ENCODE measurements around the gene OIP5. TPM values are rescaled to one million over a fixed set of nuclear protein-coding genes. Genes with fewer than 3 reads are reported as not detected.

OIP5 gene
- total and polyA plus RNA-seq, 2 of the 4 experiments (the other 2 are of a cell fraction), result 4.1 to 5.5 TPM

GRCh38 chr15:41331833-41332193 lies 578 bp downstream of the OIP5 start:
- Histone ChIP-seq H3K23ac (ENCODE audit: low read depth, low read length) (peak overlapping the region; percentile 77; the same call in 1 of the 2 replicates), H2AK9ac (replicated peaks; ENCODE audit: low read depth, low read length, poor library complexity) (peak overlapping the region; percentile 57), H3K4me2 (ENCODE audit: low read depth, low read length) (peak overlapping the region; percentile 90), H3K79me1 (ENCODE audit: low read depth in 1 of 2, low read length in 2 of 2) (peaks cover 7 to 25% of the 10 kb centered on the region in 2 experiments; a peak in 3 of 4 replicates), H2AK5ac (ENCODE audit: low read depth, low read length) (peak overlapping the region; percentile 40; the same call in 1 of the 2 replicates), H3K4me1 (ENCODE audit: control insufficient read depth, insufficient read depth, low read length) (no peaks in the 10 kb centered on the region), H2BK15ac (ENCODE audit: low read depth, low read length) (no peak overlapping the region; the same call in 2 of the 3 replicates), H3K18ac (ENCODE audit: low read depth, low read length) (no peak overlapping the region), H2BK20ac (ENCODE audit: low read depth, low read length) (no peak overlapping the region), H3K9me1 (ENCODE audit: insufficient read depth, low read length) (no peaks in the 10 kb centered on the region), H3K4ac (ENCODE audit: low read depth, low read length) (no peak overlapping the region), H3K27ac (ENCODE audit: insufficient read depth, low read length) (peak overlapping the region; percentile 45; the same call in 1 of the 2 replicates), H2BK5ac (ENCODE audit: low read depth, low read length, poor library complexity, severe bottlenecking) (no peak overlapping the region), H3K56ac (ENCODE audit: extremely low read depth, insufficient read depth, low read length) (peak overlapping the region; percentile 66), H3K27me3 (ENCODE audit: control insufficient read depth, insufficient read depth, low read length) (no peaks in the 10 kb centered on the region), H4K5ac (ENCODE audit: low read depth, low read length) (no peak overlapping the region), H3K36me3 (ENCODE audit: control insufficient read depth, insufficient read depth, low read length) (no peaks in the 10 kb centered on the region), H4K91ac (ENCODE audit: insufficient read depth, low read depth, low read length) (0 out of 2 replicates have a peak overlapping the region, but pooled peaks have one; percentile 21), H2AFZ (replicated peaks; ENCODE audit: low read length, poor library complexity) (peak overlapping the region; percentile 98), H4K20me1 (ENCODE audit: insufficient read depth, low read length) (no peaks in the 10 kb centered on the region), H2BK120ac (ENCODE audit: low read depth, low read length) (no peak overlapping the region), H4K8ac (ENCODE audit: low read depth in 2 of 2, low read length in 2 of 2) (peak overlapping the region; percentile 37 to 74; a peak in 2 of 4 replicates), H3K14ac (replicated peaks; ENCODE audit: low read depth, low read length) (0 out of 2 replicates have a peak overlapping the region, but pooled peaks have one; percentile 65), H3K9me3 (ENCODE audit: control insufficient read depth, insufficient read depth, low read length) (no peaks in the 10 kb centered on the region), H3K4me3 (ENCODE audit: insufficient read depth, low read depth, low read length) (peak overlapping the region; percentile 69), H3K9ac (ENCODE audit: low read depth, low read length) (peak overlapping the region; percentile 47; the same call in 1 of the 2 replicates)
- ChIA-PET CTCF (no interaction called here), POLR2A (ENCODE audit: unreplicated experiment) (no interaction called here)
- in situ Hi-C loops (cut with MboI; ENCODE audit: low sequenced_read_pairs) (no loop called here), dilution Hi-C loops (cut with HindIII; ENCODE audit: low sequenced_read_pairs, unreplicated experiment) (no loop called here), intact Hi-C loops (cut with micrococcal nuclease) (loop anchor here (1.0 to 5.0 kb wide), 3 partner anchors 50 to 428 kb away; partner anchors contain the start of genes CHP1 and EXD1)
- ATAC-seq (ENCODE audit: low read depth) (no peak), DNase-seq (peak; percentile 55)
- 0% methylated on average over 4 of the region's 14 CpGs; no CpG with 5 or more reads in 1 of the 2 experiments for WGBS, 2 experiments (ENCODE audit: extremely low coverage in 2 of 2, insufficient read length in 1 of 2)
- TF ChIP-seq CHD1 (IDR thresholded peaks at IDR 0.05; ENCODE audit: low read depth, low read length) (no peak), RAD21 (IDR thresholded peaks at IDR 0.05; ENCODE audit: low read length) (peak; percentile 69), BHLHE40 (IDR thresholded peaks at IDR 0.05; ENCODE audit: low read depth, low read length) (no peak), SMC3 (IDR thresholded peaks at IDR 0.05; ENCODE audit: low read depth, low read length) (peak; percentile 55), CEBPB (IDR thresholded peaks at IDR 0.05; ENCODE audit: low read depth, low read length) (no peak), MAZ (IDR thresholded peaks at IDR 0.05; ENCODE audit: borderline replicate concordance, low read depth, low read length) (no peak), RFX5 (IDR thresholded peaks at IDR 0.05; ENCODE audit: low read depth, low read length) (no peak), RCOR1 (IDR thresholded peaks at IDR 0.05; ENCODE audit: insufficient replicate concordance, low read length) (no peak), POLR2A (IDR thresholded peaks at IDR 0.05; ENCODE audit: low read depth, low read length) (no peak), USF2 (IDR thresholded peaks at IDR 0.05; ENCODE audit: low read depth, low read length) (no peak), FOS (IDR thresholded peaks at IDR 0.05; ENCODE audit: low read depth, low read length) (no peak), NFE2L2 (IDR thresholded peaks at IDR 0.05; ENCODE audit: low read depth, low read length) (no peak), CTCF (conservative IDR thresholded peaks at IDR 0.05; ENCODE audit: low read depth, low read length) (peak; percentile 64), MAFK (IDR thresholded peaks at IDR 0.05; ENCODE audit: low read depth, low read length) (no peak), MXI1 (IDR thresholded peaks at IDR 0.05; ENCODE audit: borderline replicate concordance, low read depth, low read length) (no peak), ELK1 (IDR thresholded peaks at IDR 0.05; ENCODE audit: borderline replicate concordance, low read depth, low read length) (no peak)
- BruUV-seq (replicated peaks), result no TSS peak
